Measurements from ENCODE around the gene AIF1.

AIF1 gene

GRCh38 chr6:31665501-31666336 lies 50.7 kb downstream of the AIF1 start, which contains the start of gene CSNK2B:
CSNK2B (plus strand) TSS chr6:31666080; CDS start chr6:31666832, 752 bp downstream.
- Histone ChIP-seq H3K9ac (ENCODE audit: low read depth, low read length) (peak within 1 kb of the TSS; percentile 90), H3K36me3 (ENCODE audit: insufficient read depth, low read length) (peaks cover 34% of the 10 kb centered on the region), H3K4me1 (ENCODE audit: insufficient read depth, low read length) (peaks cover 6% of the 10 kb centered on the region)

GRCh38 chr6:31666337-31666965 lies 51.4 kb downstream of the AIF1 start:
- peaks cover 6% of the 10 kb centered on the region for H3K4me1 ChIP-seq (ENCODE audit: insufficient read depth, low read length)
- H3K36me3 ChIP-seq (ENCODE audit: insufficient read depth, low read length) = peaks cover 36% of the 10 kb centered on the region
- H3K9ac ChIP-seq (ENCODE audit: low read depth, low read length) = peak overlapping the region; percentile 90
- no peaks in the 10 kb centered on the region for H3K9me3 ChIP-seq (ENCODE audit: control insufficient read depth, insufficient read depth, low read length)

More at GRCh38 chr6:31665501-31666336, 50.7 kb downstream of the AIF1 start, which contains the start of gene CSNK2B:
- no peaks in the 10 kb centered on the region for H3K9me3 ChIP-seq (ENCODE audit: control insufficient read depth, insufficient read depth, low read length)

Measured in ES-I3 (cell line).